ENCODE measurements around the gene CKS2.

DNA sequence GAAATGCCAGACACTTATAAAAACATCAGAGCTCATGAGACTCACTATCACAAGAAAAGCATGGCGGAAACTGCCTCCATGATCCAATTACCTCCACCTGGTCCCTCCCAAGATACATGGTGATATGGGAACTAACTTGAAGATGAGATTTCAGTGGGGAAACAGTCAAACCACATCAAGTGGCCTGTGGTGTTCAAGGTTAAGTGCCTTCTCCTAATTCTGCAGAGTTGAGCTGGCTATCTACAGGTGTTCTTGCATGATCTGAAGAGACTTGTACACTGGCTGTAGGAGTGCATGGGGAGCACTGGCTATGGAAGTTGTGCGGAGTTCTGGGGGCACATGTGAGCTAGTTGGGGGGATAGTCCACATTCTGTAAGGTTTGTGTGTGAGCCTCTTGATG lies 34.0 kb upstream of the CKS2 start:
- TF ChIP-seq, protein P1, sequence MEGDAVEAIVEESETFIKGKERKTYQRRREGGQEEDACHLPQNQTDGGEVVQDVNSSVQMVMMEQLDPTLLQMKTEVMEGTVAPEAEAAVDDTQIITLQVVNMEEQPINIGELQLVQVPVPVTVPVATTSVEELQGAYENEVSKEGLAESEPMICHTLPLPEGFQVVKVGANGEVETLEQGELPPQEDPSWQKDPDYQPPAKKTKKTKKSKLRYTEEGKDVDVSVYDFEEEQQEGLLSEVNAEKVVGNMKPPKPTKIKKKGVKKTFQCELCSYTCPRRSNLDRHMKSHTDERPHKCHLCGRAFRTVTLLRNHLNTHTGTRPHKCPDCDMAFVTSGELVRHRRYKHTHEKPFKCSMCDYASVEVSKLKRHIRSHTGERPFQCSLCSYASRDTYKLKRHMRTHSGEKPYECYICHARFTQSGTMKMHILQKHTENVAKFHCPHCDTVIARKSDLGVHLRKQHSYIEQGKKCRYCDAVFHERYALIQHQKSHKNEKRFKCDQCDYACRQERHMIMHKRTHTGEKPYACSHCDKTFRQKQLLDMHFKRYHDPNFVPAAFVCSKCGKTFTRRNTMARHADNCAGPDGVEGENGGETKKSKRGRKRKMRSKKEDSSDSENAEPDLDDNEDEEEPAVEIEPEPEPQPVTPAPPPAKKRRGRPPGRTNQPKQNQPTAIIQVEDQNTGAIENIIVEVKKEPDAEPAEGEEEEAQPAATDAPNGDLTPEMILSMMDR (IDR thresholded peaks at IDR 0.05): no peak
- TF ChIP-seq POLR2A (IDR thresholded peaks at IDR 0.05): no peak

Measured in lower leg skin (tissue), 3 donors.